Endothelial cell of umbilical vein (primary cell): ENCODE data around the gene GALNT2. TPM values are rescaled to one million over a fixed set of nuclear protein-coding genes. Genes with fewer than 3 reads are reported as not detected.

Experiments used
- BruUV-seq: library from RNA; stranded (reverse); fragments of 400-500 nt; replicated peaks from 2 replicates; lab custom pipeline; 2021; lab: Mats Ljungman, UMichigan
- CTCF ChIA-PET: fragments of 300-600, 350-600 bp; sonication (Branson Sonifier 250); formaldehyde crosslinking; loops from one replicate; lab custom pipeline; 2021; ENCODE audit warnings: antibody characterized with exemption, inconsistent platforms; lab: Charles Lee
- POLR2A ChIA-PET: fragments of 300-600, 350-600 bp; sonication (Branson Sonifier 250); formaldehyde crosslinking; loops from one replicate; lab custom pipeline; 2021; ENCODE audit warnings: antibody characterized with exemption, inconsistent platforms; lab: Charles Lee
- DNase-seq: peaks from one replicate; pipeline ENCODE4 v3.0.0-alpha.2; 2011; ENCODE audit warnings: low read depth, low spot score
- FAIRE-seq: peaks from 2 replicates; lab custom pipeline; 2011; peaks lifted over from hg19 to GRCh38; lab: Jason Lieb, UNC
- H2AFZ ChIP-seq: 2 replicates; pipeline ENCODE4 v1.6.0; 2012; ENCODE audit warnings: low read depth, low read length, control low read depth, inconsistent platforms
- H3K27ac ChIP-seq: 2 replicates; pipeline ENCODE4 v1.5.1; 2011; ENCODE audit warnings: low read depth, mild to moderate bottlenecking, control low read depth, low read length, moderate library complexity; ENCODE audit not compliant: insufficient read depth
- H3K27me3 ChIP-seq, 2 experiments: 2 replicates each; pipeline versions ENCODE4 v1.6.0 to v1.6.1; 2011; ENCODE audit warnings: low read length in 2 of 2, mixed read lengths in 1 of 2; ENCODE audit not compliant: control insufficient read depth in 2 of 2, insufficient read depth in 2 of 2
- H3K36me3 ChIP-seq, 2 experiments: 2 replicates in 1 of 2; 3 replicates in 1 of 2; pipeline ENCODE4 v1.5.1; 2011; ENCODE audit warnings: low read length in 2 of 2, mild to moderate bottlenecking in 1 of 2, moderate library complexity in 1 of 2; ENCODE audit not compliant: control insufficient read depth in 2 of 2, insufficient read depth in 2 of 2; ENCODE audit errors: extremely low read depth in 1 of 2
- H3K4me1 ChIP-seq: 3 replicates; pipeline ENCODE4 v1.5.1; 2011; ENCODE audit warnings: mild to moderate bottlenecking, low read length; ENCODE audit not compliant: control insufficient read depth, insufficient read depth; ENCODE audit errors: extremely low read depth
- H3K4me2 ChIP-seq: 2 replicates; pipeline ENCODE4 v1.6.1; 2011; ENCODE audit warnings: low read length, control low read depth, mixed read lengths; ENCODE audit not compliant: insufficient read depth
- H3K4me3 ChIP-seq, 3 experiments: fragments of 200-600 bp in 1 of 3; sonication (generic), shearing (Covaris generic) in 1 of 3; replicated peaks in 1 of 3; 2 replicates each; pipeline ENCODE4 v1.5.1; 2011 to 2016; ENCODE audit warnings: control low read depth in 3 of 3, low read length in 3 of 3, mild to moderate bottlenecking in 2 of 3, inconsistent platforms in 1 of 3, low read depth in 1 of 3, moderate library complexity in 1 of 3; ENCODE audit not compliant: insufficient read depth in 1 of 3
- H3K79me2 ChIP-seq: 2 replicates; pipeline ENCODE4 v1.6.0; 2012; ENCODE audit warnings: low read length, inconsistent platforms; ENCODE audit not compliant: control insufficient read depth, insufficient read depth
- H3K9ac ChIP-seq: replicated peaks from 2 replicates; pipeline ENCODE3; 2011; ENCODE audit warnings: low read length, control low read depth; ENCODE audit not compliant: insufficient read depth; ENCODE audit errors: extremely low read depth
- H3K9me1 ChIP-seq: replicated peaks from 3 replicates; pipeline ENCODE4 v1.6.0; 2011; ENCODE audit warnings: mild to moderate bottlenecking, low read length; ENCODE audit not compliant: control insufficient read depth, insufficient read depth; ENCODE audit errors: extremely low read depth
- H3K9me3 ChIP-seq: replicated peaks from 2 replicates; pipeline ENCODE4 v1.5.1; 2012; ENCODE audit warnings: low read length, inconsistent platforms; ENCODE audit not compliant: control insufficient read depth, insufficient read depth
- H4K20me1 ChIP-seq: replicated peaks from 2 replicates; pipeline ENCODE3; 2011; ENCODE audit warnings: mild to moderate bottlenecking, low read length; ENCODE audit not compliant: control insufficient read depth, insufficient read depth; ENCODE audit errors: extremely low read depth
- EZH2 ChIP-seq: IDR thresholded peaks from 2 replicates; pipeline ENCODE4 v1.6.1; 2012; ENCODE audit warnings: borderline replicate concordance, low read depth, mild to moderate bottlenecking, moderate library complexity, low read length, inconsistent platforms; ENCODE audit not compliant: severe bottlenecking
- FOS ChIP-seq: IDR thresholded peaks from 2 replicates; pipeline ENCODE4 v1.6.1; 2011; ENCODE audit warnings: mild to moderate bottlenecking, low read length, moderate library complexity, borderline replicate concordance; ENCODE audit not compliant: insufficient read depth
- GATA2 ChIP-seq: IDR thresholded peaks from 2 replicates; pipeline ENCODE4 v1.7.0; 2011; ENCODE audit warnings: low read depth, mild to moderate bottlenecking, moderate library complexity, mixed read lengths, low read length; ENCODE audit not compliant: insufficient read length, insufficient read depth
- JUN ChIP-seq: IDR thresholded peaks from 2 replicates; pipeline ENCODE4 v1.6.1; 2011; ENCODE audit warnings: borderline replicate concordance, low read depth; ENCODE audit not compliant: insufficient read length, insufficient read depth
- MYC ChIP-seq: IDR thresholded peaks from one replicate; pipeline ENCODE4 v1.6.1; 2011; ENCODE audit warnings: mild to moderate bottlenecking, low read depth, low read length
- POLR2A ChIP-seq: IDR thresholded peaks from 2 replicates; pipeline ENCODE4 v1.6.1; 2012; ENCODE audit warnings: low read depth, mild to moderate bottlenecking, control low read depth, low read length
- POLR2AphosphoS5 ChIP-seq: IDR thresholded peaks from 2 replicates; pipeline ENCODE4 v1.6.1; 2012; ENCODE audit warnings: low read depth, mild to moderate bottlenecking, control low read depth, low read length, moderate library complexity; ENCODE audit not compliant: insufficient read depth
- dilution Hi-C: fragments of 300-500 bp; cut with MboI; formaldehyde crosslinking; loops from one replicate; pipeline ENCODE4 v1.15.0; 2019; ENCODE audit warnings: low sequenced_read_pairs; ENCODE audit not compliant: extremely low pct_ligation_motif_present
- intact Hi-C: fragments of 100-400 bp; cut with micrococcal nuclease; formaldehyde crosslinking; loops from one replicate; pipeline ENCODE4 v1.10.0; 2022
- polyA plus RNA-seq, 4 experiments: library from polyadenylated mRNA; depleted of rRNA in 3 of 4; stranded (reverse) in 3 of 4; unstranded in 1 of 4; fragments of >200 nt; gene quantifications; 2 replicates each; pipeline versions ENCODE4 v1.2.1 to v1.2.3, GENCODE V29; 2011 to 2012; ENCODE audit warnings: missing spikeins in 1 of 4
- total RNA-seq: library from RNA; stranded (reverse); gene quantifications from 2 replicates; pipeline ENCODE4 v1.2.3, GENCODE V29; 2021
- TF ChIP-seq, protein P1 (sequence below), 2 donors: IDR thresholded peaks; 1 replicate in 1 of 2; 2 replicates in 1 of 2; pipeline ENCODE4 v1.5.1; 2011; ENCODE audit warnings: low read length in 2 of 2, mild to moderate bottlenecking in 2 of 2, moderate library complexity in 2 of 2, control low read depth in 1 of 2, inconsistent platforms in 1 of 2, low read depth in 1 of 2; ENCODE audit not compliant: insufficient read depth in 1 of 2; ENCODE audit errors: extremely low read depth in 1 of 2
- TF ChIP-seq, protein P2 (sequence below): IDR thresholded peaks from 2 replicates; pipeline ENCODE4 v1.6.1; 2011; ENCODE audit not compliant: insufficient read depth, insufficient read length

GALNT2 gene
- total and polyA plus RNA-seq, 2 donors (not counting 3 experiments of a cell fraction or from before 2014, with no cell fraction given), result 56.3 to 77.5 TPM

DNA sequence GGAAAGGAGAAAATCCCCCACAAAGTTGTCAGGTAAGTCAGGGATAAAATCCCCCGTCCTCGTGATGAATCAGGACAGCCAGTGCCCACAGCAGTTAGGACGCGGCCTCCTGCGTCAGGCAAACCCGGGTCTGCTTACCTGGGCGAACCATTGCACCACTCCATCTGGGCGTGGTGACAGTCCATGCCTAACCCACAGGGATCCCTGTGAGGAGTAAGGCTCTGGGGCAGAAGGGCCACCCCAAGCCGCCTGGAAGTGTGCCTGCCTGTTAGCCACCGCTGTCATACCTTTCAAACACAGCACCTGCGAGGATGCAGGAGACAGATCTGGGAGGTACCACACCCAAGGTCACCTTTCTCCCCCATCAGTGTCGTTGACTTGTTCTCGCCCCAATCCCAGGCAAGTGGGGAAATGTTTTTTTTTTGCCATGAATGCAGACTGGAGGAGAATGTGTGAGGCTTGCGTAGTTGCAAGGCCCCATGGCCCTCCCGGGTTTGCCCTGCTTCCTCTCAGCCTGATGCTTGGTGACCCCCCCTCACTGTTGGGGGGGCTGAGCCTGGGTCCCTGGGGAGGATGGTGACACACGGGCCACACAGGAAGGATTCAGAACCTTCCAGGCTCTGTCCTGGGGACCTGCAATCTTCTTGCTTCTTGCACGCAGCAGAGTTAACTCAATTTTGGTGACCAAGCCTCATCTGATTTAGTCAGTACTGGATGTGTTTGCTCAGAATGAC, 252.1 kb downstream of the GALNT2 start:
- Histone ChIP-seq H3K4me1 (no peaks in the 10 kb centered on the region), H3K36me3 (no peaks in the 10 kb centered on the region), H4K20me1 (no peaks in the 10 kb centered on the region), H3K9ac (no peak overlapping the region), H3K79me2 (no peaks in the 10 kb centered on the region), H3K27me3 (no peaks in the 10 kb centered on the region), H3K27ac (no peak overlapping the region), H3K4me3 (no peak overlapping the region), H3K4me2 (no peak overlapping the region), H2AFZ (no peak overlapping the region), H3K9me1 (no peaks in the 10 kb centered on the region), H3K9me3 (no peaks in the 10 kb centered on the region)
- no peak for FAIRE-seq
- no peak for DNase-seq
- intact Hi-C loops, result loop anchor here (10.0 kb wide), 2 partner anchors 424 to 474 kb away; no protein-coding TSS in a partner anchor
- dilution Hi-C loops, result no loop called here
- TF ChIP-seq, protein P1, sequence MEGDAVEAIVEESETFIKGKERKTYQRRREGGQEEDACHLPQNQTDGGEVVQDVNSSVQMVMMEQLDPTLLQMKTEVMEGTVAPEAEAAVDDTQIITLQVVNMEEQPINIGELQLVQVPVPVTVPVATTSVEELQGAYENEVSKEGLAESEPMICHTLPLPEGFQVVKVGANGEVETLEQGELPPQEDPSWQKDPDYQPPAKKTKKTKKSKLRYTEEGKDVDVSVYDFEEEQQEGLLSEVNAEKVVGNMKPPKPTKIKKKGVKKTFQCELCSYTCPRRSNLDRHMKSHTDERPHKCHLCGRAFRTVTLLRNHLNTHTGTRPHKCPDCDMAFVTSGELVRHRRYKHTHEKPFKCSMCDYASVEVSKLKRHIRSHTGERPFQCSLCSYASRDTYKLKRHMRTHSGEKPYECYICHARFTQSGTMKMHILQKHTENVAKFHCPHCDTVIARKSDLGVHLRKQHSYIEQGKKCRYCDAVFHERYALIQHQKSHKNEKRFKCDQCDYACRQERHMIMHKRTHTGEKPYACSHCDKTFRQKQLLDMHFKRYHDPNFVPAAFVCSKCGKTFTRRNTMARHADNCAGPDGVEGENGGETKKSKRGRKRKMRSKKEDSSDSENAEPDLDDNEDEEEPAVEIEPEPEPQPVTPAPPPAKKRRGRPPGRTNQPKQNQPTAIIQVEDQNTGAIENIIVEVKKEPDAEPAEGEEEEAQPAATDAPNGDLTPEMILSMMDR (IDR thresholded peaks at IDR 0.05; ENCODE audit: extremely low read depth in 1 of 2, insufficient read depth in 1 of 2, low read depth in 1 of 2, low read length in 2 of 2), result no peak
- no peak for TF ChIP-seq POLR2AphosphoS5
- TF ChIP-seq JUN, result no peak
- TF ChIP-seq MYC, result no peak
- TF ChIP-seq FOS, result no peak
- CTCF ChIA-PET, result no interaction called here
- BruUV-seq, result no TSS peak
- POLR2A ChIA-PET, result no interaction called here

DNA sequence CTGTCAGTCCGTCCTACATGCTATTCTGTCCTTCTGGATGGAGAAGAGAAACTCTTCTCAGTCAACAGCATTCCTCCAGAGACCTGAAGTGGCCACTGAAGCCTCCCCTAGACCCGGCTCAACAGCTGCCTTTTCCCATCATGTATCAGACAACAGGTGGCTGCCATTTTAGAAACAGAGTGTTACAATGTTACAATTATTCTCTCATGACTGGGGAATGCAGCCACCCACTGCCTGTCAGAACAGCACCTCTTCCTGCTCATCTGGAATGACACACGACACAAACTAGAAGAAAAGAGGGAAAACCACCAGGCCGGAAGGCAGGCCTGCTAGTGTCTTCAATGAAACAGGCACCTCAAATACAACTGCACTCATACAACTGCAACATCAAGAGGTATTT, 253.8 kb downstream of the GALNT2 start:
- Histone ChIP-seq H2AFZ (no peak overlapping the region), H3K79me2 (no peaks in the 10 kb centered on the region), H3K27ac (no peak overlapping the region), H3K9me1 (no peaks in the 10 kb centered on the region), H3K27me3 (no peaks in the 10 kb centered on the region), H3K4me3 (no peak overlapping the region), H3K4me1 (no peaks in the 10 kb centered on the region), H3K4me2 (no peak overlapping the region), H3K9ac (no peak overlapping the region), H4K20me1 (no peaks in the 10 kb centered on the region), H3K36me3 (no peaks in the 10 kb centered on the region), H3K9me3 (no peaks in the 10 kb centered on the region)
- TF ChIP-seq FOS (no peak), POLR2AphosphoS5 (no peak), EZH2 (no peak), POLR2A (no peak), JUN (no peak), GATA2 (no peak), MYC (no peak)
- TF ChIP-seq, protein P2, sequence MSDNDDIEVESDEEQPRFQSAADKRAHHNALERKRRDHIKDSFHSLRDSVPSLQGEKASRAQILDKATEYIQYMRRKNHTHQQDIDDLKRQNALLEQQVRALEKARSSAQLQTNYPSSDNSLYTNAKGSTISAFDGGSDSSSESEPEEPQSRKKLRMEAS, result no peak
- TF ChIP-seq, protein P1 (IDR thresholded peaks at IDR 0.05; ENCODE audit: extremely low read depth in 1 of 2, insufficient read depth in 1 of 2, low read depth in 1 of 2, low read length in 2 of 2), result no peak
- POLR2A ChIA-PET, result no interaction called here
- dilution Hi-C loops (no loop called here), intact Hi-C loops (no loop called here)
- BruUV-seq, result no TSS peak
- DNase-seq, result no peak
- CTCF ChIA-PET, result no interaction called here
- FAIRE-seq, result no peak
